HG02798 (cell line): Measurements from ENCODE around the gene YPEL1.
"Not testable (repeated sequence)": the region's sequence is repeated elsewhere in the genome, so short reads cannot be mapped to it uniquely, and the experiment has no call there.

Experiments used
- ATAC-seq: cut with Tn5 transposase; IDR thresholded peaks from one replicate; pipeline ENCODE4 v1.9.1; 2021; ENCODE audit warnings: mild to moderate bottlenecking; ENCODE audit not compliant: unreplicated experiment, poor library complexity

Gene YPEL1

GRCh38 chr22:21754523-21754922, 18.9 kb upstream of the YPEL1 start:
- ATAC-seq = no peak

- no peak for ATAC-seq
Observed at GRCh38 chr22:21753374-21754111, 17.9 kb upstream of the YPEL1 start.

- no peak for ATAC-seq
Observed at GRCh38 chr22:21752276-21752675, 16.7 kb upstream of the YPEL1 start.

- no peak for ATAC-seq
Observed at GRCh38 chr22:21745948-21746347, 10.4 kb upstream of the YPEL1 start.

GRCh38 chr22:21744917-21745316, 9.3 kb upstream of the YPEL1 start:
- ATAC-seq = not testable (repeated sequence)

GRCh38 chr22:21741790-21742189, 6.2 kb upstream of the YPEL1 start:
- ATAC-seq = no peak

GRCh38 chr22:21741059-21741458, 5.5 kb upstream of the YPEL1 start:
- ATAC-seq = no peak

GRCh38 chr22:21739828-21740377, 4.3 kb upstream of the YPEL1 start:
- ATAC-seq = no peak

- no peak for ATAC-seq
Observed at GRCh38 chr22:21738966-21739365, 3.4 kb upstream of the YPEL1 start.

GRCh38 chr22:21738081-21738480, 2.5 kb upstream of the YPEL1 start:
- no peak for ATAC-seq

GRCh38 chr22:21736948-21737347, 1.4 kb upstream of the YPEL1 start:
- ATAC-seq = no peak

GRCh38 chr22:21736084-21736642, 569 bp upstream of the YPEL1 start:
- no peak for ATAC-seq

GRCh38 chr22:21734540-21735199, 924 bp downstream of the YPEL1 start:
- ATAC-seq = no peak

- ATAC-seq = no peak
Observed at GRCh38 chr22:21731503-21731902, 4.1 kb downstream of the YPEL1 start.

GRCh38 chr22:21730535-21731308, 4.9 kb downstream of the YPEL1 start:
- ATAC-seq = no peak

GRCh38 chr22:21729184-21729583, 6.4 kb downstream of the YPEL1 start:
- ATAC-seq = not testable (repeated sequence)

- ATAC-seq = no peak
Observed at GRCh38 chr22:21728270-21728669, 7.3 kb downstream of the YPEL1 start.

- ATAC-seq = no peak
Observed at GRCh38 chr22:21727768-21728167, 7.8 kb downstream of the YPEL1 start.

GRCh38 chr22:21727159-21727558, 8.4 kb downstream of the YPEL1 start:
- no peak for ATAC-seq

GRCh38 chr22:21726650-21727049, 8.9 kb downstream of the YPEL1 start:
- ATAC-seq = no peak
